Loucy (cell line): ENCODE measurements around the gene BRSK2.

Experiments used
- EZH2phosphoT487 ChIP-seq: fragments of 200-600 bp; IDR thresholded peaks from 2 replicates; pipeline ENCODE4 v1.6.1; 2018; ENCODE audit warnings: antibody characterized with exemption, mild to moderate bottlenecking, moderate library complexity, borderline replicate concordance
- TF ChIP-seq, protein P1 (sequence below): fragments of 200-600 bp; sonication (generic); conservative IDR thresholded peaks from 2 replicates; pipeline ENCODE4 v1.5.1; 2014; ENCODE audit warnings: mild to moderate bottlenecking, antibody characterized with exemption, low read length

DNA sequence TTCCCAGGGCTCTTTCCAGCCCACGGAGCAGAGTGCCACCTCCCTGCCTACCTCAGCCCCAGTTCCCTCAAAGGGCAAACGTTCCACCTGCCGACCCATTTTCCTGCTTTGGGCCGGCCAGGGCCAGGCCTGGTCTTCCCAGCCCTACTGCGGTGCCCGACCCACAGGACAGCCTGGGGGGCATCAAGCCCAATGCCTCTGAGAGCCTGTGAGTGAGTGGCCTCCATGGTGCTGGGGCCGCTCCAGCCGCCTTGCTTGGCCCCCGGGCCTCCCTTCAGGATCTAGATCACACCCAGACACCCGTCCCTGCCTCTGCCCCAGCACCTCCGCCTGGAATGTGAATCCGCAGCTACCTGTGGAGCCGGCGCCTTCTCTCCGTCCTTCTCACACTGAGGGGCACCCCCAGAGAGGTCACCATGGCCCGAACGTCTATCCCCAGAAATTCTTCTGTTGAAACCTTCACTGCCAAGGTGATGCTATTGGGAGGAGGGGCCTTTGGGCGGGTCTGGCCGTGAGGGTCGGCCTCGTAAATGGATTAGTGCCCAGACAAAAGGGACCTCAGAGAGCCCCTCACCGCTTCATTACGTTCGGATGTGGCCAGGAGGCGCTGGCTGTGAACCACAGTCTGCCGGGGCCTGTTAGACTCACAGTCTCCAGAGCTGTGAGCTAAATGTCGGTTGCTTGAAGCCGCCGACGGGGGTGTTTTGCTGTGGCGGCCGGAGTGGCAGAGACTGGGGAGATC, 36.2 kb upstream of the BRSK2 start:
- TF ChIP-seq, protein P1, sequence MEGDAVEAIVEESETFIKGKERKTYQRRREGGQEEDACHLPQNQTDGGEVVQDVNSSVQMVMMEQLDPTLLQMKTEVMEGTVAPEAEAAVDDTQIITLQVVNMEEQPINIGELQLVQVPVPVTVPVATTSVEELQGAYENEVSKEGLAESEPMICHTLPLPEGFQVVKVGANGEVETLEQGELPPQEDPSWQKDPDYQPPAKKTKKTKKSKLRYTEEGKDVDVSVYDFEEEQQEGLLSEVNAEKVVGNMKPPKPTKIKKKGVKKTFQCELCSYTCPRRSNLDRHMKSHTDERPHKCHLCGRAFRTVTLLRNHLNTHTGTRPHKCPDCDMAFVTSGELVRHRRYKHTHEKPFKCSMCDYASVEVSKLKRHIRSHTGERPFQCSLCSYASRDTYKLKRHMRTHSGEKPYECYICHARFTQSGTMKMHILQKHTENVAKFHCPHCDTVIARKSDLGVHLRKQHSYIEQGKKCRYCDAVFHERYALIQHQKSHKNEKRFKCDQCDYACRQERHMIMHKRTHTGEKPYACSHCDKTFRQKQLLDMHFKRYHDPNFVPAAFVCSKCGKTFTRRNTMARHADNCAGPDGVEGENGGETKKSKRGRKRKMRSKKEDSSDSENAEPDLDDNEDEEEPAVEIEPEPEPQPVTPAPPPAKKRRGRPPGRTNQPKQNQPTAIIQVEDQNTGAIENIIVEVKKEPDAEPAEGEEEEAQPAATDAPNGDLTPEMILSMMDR = no peak
- no peak for TF ChIP-seq EZH2phosphoT487
